HG03159 (cell line): ENCODE data around the gene TRAPPC2L.

ENCODE experiments used
- ATAC-seq: cut with Tn5 transposase; IDR thresholded peaks from one replicate; pipeline ENCODE4 v1.9.1; 2021; ENCODE audit warnings: mild to moderate bottlenecking, moderate library complexity; ENCODE audit not compliant: unreplicated experiment

The TRAPPC2L gene

DNA sequence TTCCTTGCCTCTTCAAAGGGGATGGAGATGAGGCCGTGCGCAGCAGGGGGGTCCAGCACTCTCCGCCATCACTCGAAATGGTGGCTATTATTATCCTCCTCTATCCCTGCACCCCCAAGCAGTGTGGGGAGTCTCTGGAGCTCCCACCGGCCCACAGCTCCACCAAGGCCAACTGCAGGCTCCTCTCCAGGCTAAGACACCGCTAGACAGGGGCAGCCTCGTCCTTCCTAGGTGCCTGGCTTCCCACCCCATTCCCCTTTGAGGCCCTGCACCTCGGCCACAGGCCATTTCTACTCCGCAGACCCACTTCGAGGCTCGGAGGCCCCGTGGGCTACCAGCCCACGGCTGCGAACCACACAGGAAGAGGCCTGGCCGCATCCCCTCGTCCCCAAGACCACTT lies 49.1 kb downstream of the TRAPPC2L start:
- no peak for ATAC-seq

DNA sequence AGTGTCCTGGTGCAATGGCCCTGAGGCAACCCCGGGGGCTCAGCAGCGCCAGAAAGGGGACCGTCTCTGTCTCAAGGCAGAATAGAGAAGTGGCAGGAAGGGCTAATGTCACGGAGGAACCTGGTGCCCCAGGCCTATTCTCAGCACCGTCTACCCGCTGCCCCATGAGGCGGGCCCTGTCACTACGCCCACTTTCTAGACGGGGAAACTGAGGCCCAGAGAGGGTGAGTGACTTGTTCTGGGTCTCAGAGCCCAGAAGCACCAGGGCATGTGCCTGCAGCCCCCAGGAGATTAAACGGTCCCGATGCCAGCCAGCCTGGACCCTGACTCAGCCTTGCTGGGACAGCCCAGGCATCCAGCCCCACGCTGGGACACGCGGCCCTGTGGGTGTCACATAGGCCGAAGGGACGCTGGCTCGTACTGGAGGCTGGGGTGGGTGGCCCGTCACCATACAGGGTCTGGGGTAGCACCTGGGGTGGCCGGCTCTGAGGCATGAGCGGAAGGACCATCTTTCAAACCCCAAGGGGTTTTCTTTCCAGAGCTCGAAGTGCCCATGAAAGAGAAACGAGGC lies 49.7 kb downstream of the TRAPPC2L start:
- no peak for ATAC-seq

DNA sequence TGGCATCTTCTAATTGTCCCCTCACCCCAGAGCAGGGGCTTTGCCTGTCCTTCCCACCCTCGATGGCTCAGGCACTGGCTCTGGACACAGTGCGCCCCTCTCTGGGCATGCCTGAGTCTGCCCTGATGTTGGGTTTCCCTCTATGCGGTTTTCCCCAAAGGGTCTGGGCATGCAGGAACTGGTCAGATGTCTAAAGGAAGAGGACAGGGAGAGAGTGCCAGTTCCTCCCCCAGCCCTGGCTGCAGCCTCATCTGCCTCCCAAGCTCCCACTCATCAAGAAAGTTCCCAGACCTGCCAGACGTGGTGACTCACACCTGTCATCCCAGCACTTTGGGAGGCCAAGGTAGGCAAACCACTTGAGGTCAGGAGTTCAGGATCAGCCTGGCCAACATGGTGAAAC lies 50.8 kb downstream of the TRAPPC2L start:
- ATAC-seq: no peak

DNA sequence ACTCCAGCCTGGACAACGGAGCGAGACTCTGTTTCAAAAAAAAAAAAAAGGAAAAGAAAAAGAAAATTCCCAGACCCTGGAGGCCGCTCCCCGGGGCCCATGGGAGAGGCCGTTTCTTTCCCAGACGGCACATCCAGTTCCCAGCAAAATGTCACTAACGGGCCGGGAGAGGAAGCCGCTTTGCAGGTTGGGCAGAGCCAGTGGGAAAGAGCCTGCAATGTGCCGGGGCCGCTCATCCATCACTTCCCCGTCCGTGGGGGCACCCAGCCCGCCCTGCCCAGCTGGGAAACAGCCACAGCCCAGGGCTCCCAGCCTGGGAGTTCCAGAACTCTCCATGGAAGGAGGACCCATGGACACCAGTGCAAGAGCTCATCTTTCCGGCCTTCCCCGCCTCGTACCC lies 51.4 kb downstream of the TRAPPC2L start:
- no peak for ATAC-seq

DNA sequence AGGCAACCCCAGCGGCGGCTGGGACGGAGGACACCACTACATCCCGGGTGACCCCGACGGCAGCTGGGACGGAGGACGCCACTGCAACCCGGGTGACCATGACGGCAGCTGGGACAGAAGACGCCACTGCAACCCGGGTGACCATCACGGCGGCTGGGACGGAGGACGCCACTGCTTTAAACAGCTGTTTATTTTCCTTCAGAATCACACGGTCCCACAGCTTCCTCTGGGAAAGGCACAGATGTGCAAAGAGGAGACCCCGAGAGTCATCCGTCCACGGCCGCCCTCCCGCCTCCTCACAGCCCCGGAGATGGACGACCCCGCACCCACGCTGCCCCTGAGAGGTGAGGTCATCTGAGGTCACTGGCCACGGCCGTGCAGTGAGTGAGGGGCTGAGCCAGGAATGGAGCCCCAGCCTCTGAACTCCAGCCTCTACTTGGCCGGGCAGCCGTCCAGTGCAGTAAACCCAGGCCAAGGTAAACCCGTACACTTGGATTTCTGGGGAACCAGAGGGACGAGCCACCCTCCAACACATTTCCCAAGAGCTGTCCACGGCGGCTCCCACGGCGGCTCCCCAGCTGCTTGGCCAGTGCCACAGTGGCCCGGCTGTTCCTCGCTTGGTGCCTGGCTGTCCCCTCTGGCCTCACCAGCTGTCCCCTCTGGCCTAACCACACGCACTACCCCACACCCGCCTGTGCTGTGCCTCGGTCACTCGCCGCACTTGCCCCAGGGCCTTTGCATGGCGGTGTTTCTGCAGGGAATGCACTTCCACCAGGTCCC lies 52.7 kb downstream of the TRAPPC2L start:
- no peak for ATAC-seq

DNA sequence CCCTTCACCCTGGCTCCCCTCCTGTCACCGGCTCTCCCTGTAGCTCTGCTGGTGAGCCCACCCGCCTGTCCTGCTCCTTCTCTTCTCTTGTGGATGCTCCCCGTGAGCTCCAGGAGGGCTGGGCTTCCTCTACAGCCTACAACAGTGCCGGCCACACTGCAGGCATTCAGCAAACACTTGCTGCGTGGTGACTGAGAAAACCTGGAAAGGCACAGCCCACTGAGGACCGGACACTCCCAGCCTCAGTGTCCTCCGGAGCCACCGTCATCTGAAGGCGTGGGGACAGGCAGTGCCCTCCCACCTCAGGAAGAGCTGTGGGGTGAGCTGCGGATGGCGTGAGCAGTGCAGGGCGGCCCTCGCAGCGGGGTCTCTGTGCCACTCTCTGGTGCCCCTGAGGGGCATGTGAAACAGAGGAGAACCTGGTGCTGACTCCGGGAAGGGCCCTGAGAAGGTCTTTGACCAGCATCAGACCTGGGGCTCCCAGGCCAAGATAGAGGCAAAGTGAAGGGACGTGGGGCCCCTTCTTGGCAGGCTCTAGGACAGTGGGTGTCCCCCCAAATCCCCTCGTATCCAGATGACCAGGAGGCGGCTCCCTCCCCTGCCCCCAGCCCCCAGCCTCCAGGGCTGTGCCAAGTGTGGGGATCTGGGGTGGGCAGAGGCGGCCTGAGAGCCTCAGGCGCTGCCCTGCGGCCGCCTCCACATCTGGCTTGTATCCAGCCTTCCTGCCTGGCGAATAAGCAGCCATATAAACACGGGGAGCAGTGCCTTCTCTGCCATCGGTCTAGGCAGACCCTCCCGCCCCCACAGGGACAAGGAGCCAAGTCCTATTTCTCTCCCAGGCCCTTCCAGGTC lies 53.6 kb downstream of the TRAPPC2L start:
- ATAC-seq: no peak

DNA sequence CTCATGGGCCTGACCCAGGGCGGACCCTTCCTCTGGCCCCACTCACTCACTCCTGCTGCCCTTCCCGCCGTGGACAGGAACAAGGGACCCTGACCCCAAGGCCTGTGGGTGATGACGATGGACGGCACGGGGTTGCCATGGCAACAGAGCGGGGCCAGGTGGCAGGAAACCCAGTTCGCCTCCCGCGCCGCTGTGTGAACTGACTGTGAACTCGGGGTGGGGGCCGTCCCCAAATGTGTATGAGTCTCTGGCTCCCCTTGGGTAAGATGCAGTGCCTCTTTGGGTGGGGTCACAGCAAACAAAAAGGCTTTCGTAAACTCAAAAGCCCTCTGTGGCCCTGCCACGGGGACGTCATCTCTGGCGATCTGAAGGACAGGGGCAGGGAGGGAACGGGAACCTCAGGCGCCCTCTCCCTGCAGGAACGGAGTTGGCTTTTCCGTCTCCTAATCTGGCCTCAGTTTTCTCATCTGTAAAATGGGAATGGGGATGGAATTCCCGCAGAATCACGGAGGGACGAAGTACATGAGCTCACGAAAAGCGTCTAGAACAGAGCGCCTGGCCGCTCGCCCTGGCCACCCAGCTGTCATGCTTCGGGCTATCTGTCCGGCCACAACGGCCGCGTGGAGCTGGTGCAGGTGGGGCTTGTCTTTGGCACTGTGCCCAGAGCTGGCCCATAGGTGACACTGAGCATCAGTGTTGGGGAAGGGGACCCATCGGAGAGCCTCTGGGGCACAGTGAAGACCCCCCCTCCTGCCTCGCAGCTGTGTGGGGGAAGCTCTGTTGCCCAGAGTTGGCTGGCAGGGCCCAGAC lies 54.4 kb downstream of the TRAPPC2L start:
- no peak for ATAC-seq

DNA sequence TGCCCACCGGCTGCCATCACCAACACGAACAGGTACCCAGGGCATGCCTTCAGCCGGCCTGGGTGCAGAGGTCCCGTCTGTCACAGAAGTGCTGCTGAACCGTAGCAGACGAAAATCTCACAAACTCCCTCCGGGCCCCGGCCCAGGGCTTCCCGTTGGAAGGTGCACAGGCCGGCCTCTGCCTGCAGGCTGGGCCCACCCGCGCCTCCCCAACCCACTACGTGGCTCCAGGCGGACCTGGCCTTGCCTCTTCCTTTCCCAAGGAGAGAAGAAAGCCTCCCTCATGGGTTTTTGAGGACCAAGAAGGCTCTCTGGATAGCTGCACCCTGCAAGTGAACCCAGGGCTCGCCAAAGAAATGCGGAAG lies 55.0 kb downstream of the TRAPPC2L start:
- ATAC-seq: no peak
